MM.1S (cell line): ENCODE results near the gene HTR5A.

Experiments
- EZH2phosphoT487 ChIP-seq: fragments of 300-600 bp; sonication (generic); IDR thresholded peaks from 2 replicates; pipeline ENCODE4 v1.6.1; 2018; ENCODE audit warnings: antibody characterized with exemption, low read length
- TF ChIP-seq, protein P1 (sequence below): fragments of 300-600 bp; sonication (generic); IDR thresholded peaks from 2 replicates; pipeline ENCODE4 v1.5.1; 2016; ENCODE audit warnings: antibody characterized with exemption, low read length, mixed read lengths

DNA sequence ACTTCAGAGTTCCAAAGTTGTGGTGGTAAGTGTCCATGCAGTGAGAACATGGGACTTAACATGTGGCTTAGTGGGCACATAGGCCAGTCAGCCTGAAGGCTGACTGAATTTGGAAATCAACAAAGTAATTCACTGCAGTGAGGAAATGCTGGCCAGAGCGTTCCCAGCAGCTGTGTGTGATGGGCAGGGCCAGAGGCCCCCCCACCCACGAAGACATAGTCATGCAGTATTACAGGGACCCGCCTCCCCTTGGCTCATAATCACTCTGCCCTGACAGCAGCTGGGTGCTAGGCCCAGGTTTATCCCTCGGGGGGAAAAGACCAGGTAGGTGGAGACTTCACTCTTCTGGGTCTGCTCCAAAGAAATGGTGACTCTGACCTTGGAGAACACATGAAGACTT lies 33.7 kb downstream of the HTR5A start:
- TF ChIP-seq, protein P1, sequence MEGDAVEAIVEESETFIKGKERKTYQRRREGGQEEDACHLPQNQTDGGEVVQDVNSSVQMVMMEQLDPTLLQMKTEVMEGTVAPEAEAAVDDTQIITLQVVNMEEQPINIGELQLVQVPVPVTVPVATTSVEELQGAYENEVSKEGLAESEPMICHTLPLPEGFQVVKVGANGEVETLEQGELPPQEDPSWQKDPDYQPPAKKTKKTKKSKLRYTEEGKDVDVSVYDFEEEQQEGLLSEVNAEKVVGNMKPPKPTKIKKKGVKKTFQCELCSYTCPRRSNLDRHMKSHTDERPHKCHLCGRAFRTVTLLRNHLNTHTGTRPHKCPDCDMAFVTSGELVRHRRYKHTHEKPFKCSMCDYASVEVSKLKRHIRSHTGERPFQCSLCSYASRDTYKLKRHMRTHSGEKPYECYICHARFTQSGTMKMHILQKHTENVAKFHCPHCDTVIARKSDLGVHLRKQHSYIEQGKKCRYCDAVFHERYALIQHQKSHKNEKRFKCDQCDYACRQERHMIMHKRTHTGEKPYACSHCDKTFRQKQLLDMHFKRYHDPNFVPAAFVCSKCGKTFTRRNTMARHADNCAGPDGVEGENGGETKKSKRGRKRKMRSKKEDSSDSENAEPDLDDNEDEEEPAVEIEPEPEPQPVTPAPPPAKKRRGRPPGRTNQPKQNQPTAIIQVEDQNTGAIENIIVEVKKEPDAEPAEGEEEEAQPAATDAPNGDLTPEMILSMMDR: no peak
- no peak for TF ChIP-seq EZH2phosphoT487
